Activated naive CD4-positive, alpha-beta T cell treated with anti-CD3 and anti-CD28 coated beads, Interleukin-2, amount 10 ng/mL, durations not matched to agents 7 days and 5 days (primary cell): Measurements from ENCODE around the gene NEDD9.

ENCODE experiments used
- CTCF ChIA-PET: fragments of 350-600 bp; sonication (Branson Sonifier 250); formaldehyde crosslinking; loops from one replicate; lab custom pipeline; 2021; ENCODE audit warnings: antibody characterized with exemption; lab: Charles Lee
- DNase-seq: peaks from one replicate; pipeline ENCODE4 v3.0.0-alpha.2; 2020
- H3K27ac Mint-ChIP-seq: one replicate; pipeline ENCODE4 v1.8.0; 2021; ENCODE audit warnings: mild to moderate bottlenecking, moderate library complexity, mixed read lengths
- H3K27me3 Mint-ChIP-seq: one replicate; pipeline ENCODE4 v1.8.0; 2021; ENCODE audit warnings: mild to moderate bottlenecking, mixed read lengths
- H3K36me3 Mint-ChIP-seq: one replicate; pipeline ENCODE4 v1.8.0; 2021; ENCODE audit warnings: mixed read lengths
- H3K4me1 Mint-ChIP-seq: one replicate; pipeline ENCODE4 v1.8.0; 2021; ENCODE audit warnings: mixed read lengths
- H3K4me3 Mint-ChIP-seq: one replicate; pipeline ENCODE4 v1.8.0; 2021; ENCODE audit warnings: mild to moderate bottlenecking, moderate library complexity, mixed read lengths
- H3K9me3 Mint-ChIP-seq: one replicate; pipeline ENCODE4 v1.8.0; 2021; ENCODE audit warnings: mixed read lengths

The NEDD9 gene

GRCh38 chr6:11202513-11203305, 29.8 kb downstream of the NEDD9 start:
- Mint-ChIP-seq H3K4me3 (peak overlapping the region; percentile 17), H3K27me3 (no peaks in the 10 kb centered on the region), H3K27ac (peak overlapping the region; percentile 97), H3K9me3 (no peaks in the 10 kb centered on the region), H3K36me3 (peaks cover 77% of the 10 kb centered on the region), H3K4me1 (peaks cover 81% of the 10 kb centered on the region)
- CTCF ChIA-PET, result interaction anchor here (0.7 to 1.9 kb wide), 3 partner anchors 28 to 35 kb away, joined by 3 to 10 read pairs (median 3); no protein-coding TSS in a partner anchor
- peak; percentile 68 for DNase-seq

DNA sequence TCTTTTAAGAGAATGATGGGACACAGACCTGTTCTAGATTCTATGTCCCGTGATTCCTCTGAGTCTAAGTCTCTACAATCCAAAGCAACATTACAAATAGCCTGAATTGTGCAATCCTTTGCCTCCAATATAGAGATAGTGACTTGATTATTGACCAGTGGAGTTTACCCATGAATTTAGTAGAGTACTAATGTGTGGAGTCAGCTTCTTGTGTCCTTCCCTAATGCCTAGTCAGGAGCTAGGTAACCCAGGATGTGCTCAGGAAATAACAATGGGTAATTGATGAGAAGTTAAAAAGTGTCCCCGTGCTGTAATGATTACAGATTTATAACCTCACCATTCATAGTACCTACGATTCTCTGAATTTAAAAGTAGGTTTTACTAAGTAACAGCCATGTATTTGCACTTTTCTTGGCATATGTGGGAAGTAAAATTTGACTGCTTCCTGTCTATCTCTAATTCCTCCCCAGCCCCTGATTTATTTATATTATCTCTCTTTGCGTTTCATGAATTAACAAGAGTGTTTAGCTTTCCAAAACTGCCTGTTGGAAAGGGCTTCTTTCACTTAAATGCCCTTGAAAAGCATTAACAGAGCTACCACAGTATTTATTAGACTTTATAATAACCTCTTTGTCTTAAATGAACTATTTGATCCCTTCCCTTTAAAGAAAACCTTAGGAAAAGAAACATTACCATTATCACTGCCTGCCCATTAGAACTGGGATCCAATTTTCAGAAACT, 30.5 kb downstream of the NEDD9 start:
- H3K27ac Mint-ChIP-seq, result peak overlapping the region; percentile 97
- peaks cover 77% of the 10 kb centered on the region for H3K36me3 Mint-ChIP-seq
- H3K27me3 Mint-ChIP-seq, result no peaks in the 10 kb centered on the region
- no peaks in the 10 kb centered on the region for H3K9me3 Mint-ChIP-seq
- H3K4me3 Mint-ChIP-seq, result no peak overlapping the region
- CTCF ChIA-PET, result interaction anchor here (0.9 to 1.9 kb wide), 2 partner anchors 29 to 30 kb away, joined by 3 to 10 read pairs; no protein-coding TSS in a partner anchor
- no peak for DNase-seq
- peaks cover 81% of the 10 kb centered on the region for H3K4me1 Mint-ChIP-seq

DNA sequence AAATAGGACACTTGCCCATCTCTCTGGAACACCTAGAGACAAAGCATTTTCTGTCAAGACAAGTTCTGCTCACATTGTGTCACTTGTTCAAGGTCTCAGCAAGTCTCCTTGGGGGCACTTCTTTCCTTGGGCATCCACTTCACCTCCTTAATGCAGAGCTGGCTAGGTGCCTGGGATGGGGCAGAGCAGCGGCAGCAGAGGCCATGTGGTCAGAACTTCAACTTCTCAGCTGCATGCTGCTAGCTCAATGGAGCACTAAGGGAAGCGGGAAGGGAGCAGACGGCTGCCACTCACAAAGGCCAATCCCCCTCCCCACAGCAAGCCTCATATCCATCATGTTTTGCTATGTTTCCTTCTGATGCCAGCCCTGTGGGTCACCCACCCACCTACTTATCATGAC, 31.5 kb downstream of the NEDD9 start:
- Mint-ChIP-seq H3K4me3 (no peak overlapping the region), H3K4me1 (peaks cover 85% of the 10 kb centered on the region)

DNA sequence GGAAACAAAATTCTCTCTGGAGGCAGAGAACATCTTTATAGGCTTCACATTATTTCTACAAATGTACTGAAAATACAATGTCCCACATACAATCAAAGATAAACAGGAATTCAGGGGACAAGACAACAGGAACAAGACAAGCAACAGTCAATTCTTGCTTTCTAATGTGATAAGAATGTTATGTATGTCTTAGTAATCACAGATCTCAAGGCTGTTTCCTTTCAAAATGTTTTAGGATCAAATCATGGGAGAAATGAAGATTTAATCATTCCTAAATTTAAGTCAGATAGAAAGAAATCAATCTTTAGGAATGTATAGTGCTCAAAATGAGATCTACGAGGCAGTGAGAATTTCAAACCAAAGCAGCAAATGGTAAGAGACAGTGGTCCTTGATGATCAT, 32.1 kb downstream of the NEDD9 start:
- H3K27me3 Mint-ChIP-seq, result no peaks in the 10 kb centered on the region
- H3K4me3 Mint-ChIP-seq, result no peak overlapping the region
- H3K27ac Mint-ChIP-seq, result peak overlapping the region; percentile 96
- H3K9me3 Mint-ChIP-seq, result no peaks in the 10 kb centered on the region
- H3K36me3 Mint-ChIP-seq, result peaks cover 75% of the 10 kb centered on the region
- H3K4me1 Mint-ChIP-seq, result peaks cover 87% of the 10 kb centered on the region
- DNase-seq, result no peak
- CTCF ChIA-PET, result interaction anchor here (1.2 kb wide), 1 partner anchor 28 kb away, joined by 3 read pairs; no protein-coding TSS in a partner anchor

More for the DNA sequence above, 31.5 kb downstream of the NEDD9 start:
- no peak for DNase-seq
- peaks cover 77% of the 10 kb centered on the region for H3K36me3 Mint-ChIP-seq
- peak overlapping the region; percentile 40 for H3K27ac Mint-ChIP-seq
- H3K9me3 Mint-ChIP-seq, result no peaks in the 10 kb centered on the region
- no peaks in the 10 kb centered on the region for H3K27me3 Mint-ChIP-seq
- CTCF ChIA-PET, result interaction anchor here (1.2 kb wide), 1 partner anchor 29 kb away, joined by 3 read pairs; no protein-coding TSS in a partner anchor

DNA sequence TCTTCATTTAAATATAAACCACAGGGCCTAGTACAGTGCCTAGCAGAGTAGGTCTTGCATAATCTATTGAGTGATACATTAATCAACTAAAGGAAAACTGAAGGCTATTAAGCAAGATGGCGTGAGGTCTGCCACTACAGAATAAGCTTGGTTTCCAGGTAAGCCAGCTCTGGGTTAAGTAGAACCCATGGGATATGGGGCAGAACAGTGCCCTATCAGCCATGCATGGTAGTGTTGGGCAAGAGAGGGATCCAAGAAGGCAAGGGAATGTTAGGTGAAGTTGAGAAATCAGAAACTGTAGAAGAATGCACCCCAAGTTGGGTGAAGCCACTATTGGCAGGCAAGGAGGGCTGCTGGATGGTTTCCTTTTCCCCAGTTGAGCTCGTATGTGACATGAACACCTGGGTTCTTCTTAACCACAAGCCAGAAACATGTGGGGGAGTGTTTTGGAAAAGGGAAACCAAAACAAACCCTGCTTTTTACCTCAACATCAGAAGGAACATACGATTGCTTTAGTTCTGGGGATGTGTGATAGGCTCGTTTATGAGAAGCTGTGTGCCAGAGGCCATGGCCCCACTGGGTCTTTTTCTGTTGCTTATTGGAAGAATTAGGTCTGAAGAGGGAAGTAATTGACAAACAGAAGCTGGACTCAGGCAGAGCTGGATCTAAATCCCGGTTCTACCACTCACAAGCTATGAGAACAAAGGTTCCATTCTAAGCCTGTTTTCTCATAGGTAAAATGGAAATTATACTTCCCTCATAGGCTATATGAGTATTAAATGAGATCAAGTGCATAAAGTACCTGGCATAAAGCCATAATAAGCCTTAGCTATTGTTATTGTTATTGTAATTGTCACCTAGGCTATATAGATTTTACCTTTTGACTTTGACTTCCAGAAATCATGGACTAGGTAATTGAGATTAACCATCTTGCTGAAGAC, 33.5 kb downstream of the NEDD9 start:
- peak; percentile 72 for DNase-seq
- Mint-ChIP-seq H3K36me3 (peaks cover 76% of the 10 kb centered on the region), H3K4me1 (peaks cover 81% of the 10 kb centered on the region), H3K27me3 (no peaks in the 10 kb centered on the region), H3K27ac (peak overlapping the region; percentile 96), H3K9me3 (no peaks in the 10 kb centered on the region), H3K4me3 (peak overlapping the region; percentile 17)
- CTCF ChIA-PET, result interaction anchor here (0.6 to 1.9 kb wide), 3 partner anchors 25 to 297 kb away, joined by 3 to 7 read pairs (median 4); no protein-coding TSS in a partner anchor

- Mint-ChIP-seq H3K9me3 (no peaks in the 10 kb centered on the region), H3K27me3 (no peaks in the 10 kb centered on the region), H3K4me1 (peaks cover 73% of the 10 kb centered on the region), H3K36me3 (peaks cover 75% of the 10 kb centered on the region), H3K27ac (peak overlapping the region; percentile 96), H3K4me3 (no peak overlapping the region)
- CTCF ChIA-PET, result no interaction called here
- DNase-seq, result no peak
Measured at GRCh38 chr6:11197850-11198249, 34.6 kb downstream of the NEDD9 start.

DNA sequence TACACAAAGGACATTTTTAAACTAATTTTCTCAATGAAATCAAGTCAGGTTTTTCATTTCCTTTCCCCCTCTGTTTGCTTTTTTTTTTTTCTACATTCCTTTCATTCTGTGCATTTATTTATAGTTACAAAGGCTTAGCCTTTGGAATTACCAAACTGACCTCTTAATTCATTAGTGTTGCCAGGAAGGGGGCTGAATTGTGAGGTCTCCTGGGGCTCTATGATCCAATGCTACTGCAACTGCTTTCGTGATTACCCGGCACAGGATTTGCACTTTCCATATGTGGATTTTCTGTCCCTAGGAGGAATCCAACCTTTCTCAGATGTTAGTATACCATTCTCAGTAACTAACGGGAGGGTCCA, 35.3 kb downstream of the NEDD9 start:
- H3K27me3 Mint-ChIP-seq, result no peaks in the 10 kb centered on the region
- peaks cover 66% of the 10 kb centered on the region for H3K4me1 Mint-ChIP-seq
- CTCF ChIA-PET, result no interaction called here
- H3K27ac Mint-ChIP-seq, result peak overlapping the region; percentile 39
- H3K4me3 Mint-ChIP-seq, result no peak overlapping the region
- H3K36me3 Mint-ChIP-seq, result peaks cover 76% of the 10 kb centered on the region
- H3K9me3 Mint-ChIP-seq, result no peaks in the 10 kb centered on the region
- DNase-seq, result no peak

DNA sequence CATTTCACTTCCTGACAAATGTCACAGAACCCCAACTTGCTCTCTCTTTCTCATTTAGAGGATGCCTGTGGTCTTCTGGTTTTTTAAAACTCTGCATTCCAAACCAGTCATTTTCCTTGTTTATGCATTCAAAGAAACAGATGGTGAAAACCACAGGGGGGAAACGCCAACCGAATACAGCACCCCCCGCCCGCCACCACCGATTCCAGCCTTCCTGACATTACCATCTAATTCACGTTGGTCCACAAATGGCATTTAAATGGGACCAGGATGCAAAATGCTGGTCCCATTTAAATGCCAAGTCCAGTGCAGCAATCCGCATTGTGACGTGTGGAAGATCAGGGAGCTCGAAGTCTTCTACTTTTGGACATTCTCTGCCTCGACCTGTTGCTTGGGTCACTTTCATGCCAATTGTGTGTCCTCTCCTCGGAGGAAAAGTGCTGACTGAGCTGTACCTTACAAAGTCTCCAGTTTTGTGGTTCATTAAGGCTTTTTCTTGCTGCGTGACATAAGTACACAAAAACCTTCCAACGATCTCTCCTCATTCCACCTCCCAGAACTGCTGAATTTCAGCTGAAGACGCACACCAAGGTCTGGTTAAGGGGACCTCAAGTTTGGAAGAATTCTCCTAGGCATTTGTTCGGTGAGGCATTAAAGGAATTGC, 35.8 kb downstream of the NEDD9 start:
- CTCF ChIA-PET, result no interaction called here
- H3K27ac Mint-ChIP-seq, result peak overlapping the region; percentile 39

GRCh38 chr6:11194356-11195218, 37.9 kb downstream of the NEDD9 start:
- Mint-ChIP-seq H3K27ac (no peak overlapping the region), H3K9me3 (no peaks in the 10 kb centered on the region), H3K4me1 (peaks cover 42% of the 10 kb centered on the region), H3K36me3 (peaks cover 78% of the 10 kb centered on the region), H3K27me3 (no peaks in the 10 kb centered on the region), H3K4me3 (no peak overlapping the region)
- no peak for DNase-seq
- CTCF ChIA-PET, result no interaction called here

More for the DNA sequence above, 35.8 kb downstream of the NEDD9 start:
- Mint-ChIP-seq H3K9me3 (no peaks in the 10 kb centered on the region), H3K4me3 (no peak overlapping the region), H3K36me3 (peaks cover 76% of the 10 kb centered on the region), H3K27me3 (no peaks in the 10 kb centered on the region), H3K4me1 (peaks cover 61% of the 10 kb centered on the region)
- DNase-seq, result no peak

GRCh38 chr6:11193434-11193833, 39.0 kb downstream of the NEDD9 start:
- H3K4me3 Mint-ChIP-seq, result no peak overlapping the region
- no peaks in the 10 kb centered on the region for H3K9me3 Mint-ChIP-seq
- peaks cover 73% of the 10 kb centered on the region for H3K36me3 Mint-ChIP-seq
- no peak for DNase-seq
- H3K4me1 Mint-ChIP-seq, result peaks cover 31% of the 10 kb centered on the region
- CTCF ChIA-PET, result no interaction called here
- no peaks in the 10 kb centered on the region for H3K27me3 Mint-ChIP-seq
- no peak overlapping the region for H3K27ac Mint-ChIP-seq

- CTCF ChIA-PET, result interaction anchor here (0.7 kb wide), 1 partner anchor 20 kb away, joined by 4 read pairs; no protein-coding TSS in a partner anchor
- H3K27ac Mint-ChIP-seq, result no peak overlapping the region
Measured at GRCh38 chr6:11192167-11192566, 40.3 kb downstream of the NEDD9 start.

DNA sequence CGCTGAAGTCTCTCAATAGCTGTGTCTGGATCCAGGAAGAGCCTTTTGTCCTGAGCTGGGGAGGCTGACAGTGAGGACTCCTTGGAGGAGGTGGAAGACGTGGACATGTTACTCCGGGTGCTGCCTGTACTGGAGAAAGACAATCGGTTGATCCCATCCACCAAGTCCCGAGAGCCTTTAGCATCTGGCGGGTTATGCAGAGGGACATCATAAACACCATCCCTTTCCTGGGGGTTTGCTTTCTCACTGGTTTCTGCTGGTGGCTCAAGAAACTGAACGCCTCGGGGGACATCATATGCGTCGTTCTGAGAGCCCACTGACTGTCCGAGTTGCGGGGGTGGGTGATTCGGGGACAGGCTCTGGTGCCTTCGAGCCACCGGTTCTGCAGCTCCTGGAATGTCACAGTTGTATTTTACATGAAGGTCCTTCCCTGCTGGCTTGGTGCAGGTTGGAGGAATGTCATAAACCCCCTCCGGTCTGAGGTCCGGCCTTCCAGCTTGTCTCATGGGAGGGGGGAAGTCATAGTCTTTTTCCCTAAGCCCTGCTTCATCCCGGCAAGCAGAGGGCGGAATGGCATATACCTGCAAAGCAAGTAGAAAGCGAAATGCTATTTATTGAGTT, 41.7 kb downstream of the NEDD9 start:
- Mint-ChIP-seq H3K27ac (no peak overlapping the region), H3K27me3 (no peaks in the 10 kb centered on the region), H3K36me3 (peaks cover 78% of the 10 kb centered on the region), H3K4me1 (peaks cover 7% of the 10 kb centered on the region), H3K4me3 (no peak overlapping the region), H3K9me3 (no peaks in the 10 kb centered on the region)
- CTCF ChIA-PET, result interaction anchor here (0.6 kb wide), 1 partner anchor 79 kb away, joined by 3 read pairs; no protein-coding TSS in a partner anchor
- DNase-seq, result no peak

More at GRCh38 chr6:11192167-11192566, 40.3 kb downstream of the NEDD9 start:
- Mint-ChIP-seq H3K27me3 (no peaks in the 10 kb centered on the region), H3K9me3 (no peaks in the 10 kb centered on the region), H3K4me1 (peaks cover 18% of the 10 kb centered on the region), H3K4me3 (no peak overlapping the region), H3K36me3 (peaks cover 75% of the 10 kb centered on the region)
- DNase-seq, result no peak
